Breast epithelium (tissue), 3 donors: ENCODE data around the gene MAP1A. TPM values are rescaled to one million over a fixed set of nuclear protein-coding genes. Genes with fewer than 3 reads are reported as not detected.

Experiments
- total RNA-seq, 3 donors: library from RNA; depleted of rRNA; stranded (reverse); fragments of >200 nt; gene quantifications; one replicate each; pipeline ENCODE4 v1.1.0, GENCODE V29; 2016

The MAP1A gene
- total RNA-seq, 3 donors from 2014 or later = 2.8 to 12.8 (median 8.8) TPM

Other genes starting within 250 kb of the MAP1A start
- not detected for gene TGM7, start 215.4 kb upstream of the MAP1A start, total RNA-seq
- gene LCMT2, start 187.0 kb upstream of the MAP1A start, total RNA-seq = 1 to 10 TPM; 3.8 to 9.5 (median 6.6) TPM
- 10 to 100 TPM; 19.5 to 24.9 (median 24.7) TPM for gene ZSCAN29, start 146.6 kb upstream of the MAP1A start, total RNA-seq
- gene TUBGCP4, start 146.5 kb upstream of the MAP1A start, total RNA-seq = 10 to 100 TPM; 12.2 to 21.1 (median 19.7) TPM
- 10 to 100 TPM; 30.1 to 65.5 (median 60.9) TPM for gene TP53BP1, start 24.5 kb upstream of the MAP1A start, total RNA-seq
- 10 to 100 TPM; 11.4 to 75.4 (median 33.2) TPM for gene PPIP5K1, start 72.6 kb downstream of the MAP1A start, total RNA-seq
- gene CKMT1B, start 76.4 kb downstream of the MAP1A start, total RNA-seq = 1 to 10 TPM in 2 of 3 donors, not detected in 1; 2.6 to 5.7 TPM
- gene STRC, start 101.2 kb downstream of the MAP1A start, total RNA-seq = 1 to 10 TPM in 2 of 3 donors, under 1 TPM in 1; 0.64 to 2.0 (median 1.3) TPM
- gene CATSPER2, start 131.2 kb downstream of the MAP1A start, total RNA-seq = 10 to 100 TPM in 1 of 3 donors, 1 to 10 TPM in 2; 1.8 to 10.2 (median 6.6) TPM
- gene CKMT1A, start 176.3 kb downstream of the MAP1A start, total RNA-seq = 1 to 10 TPM in 1 of 3 donors, under 1 TPM in 1, not detected in 1; 0.66 to 2.0 TPM
- 100 to 1,000 TPM; 107 to 125 (median 109) TPM for gene PDIA3, start 228.8 kb downstream of the MAP1A start, total RNA-seq